Measurements from ENCODE around the gene GFI1B.

- TF ChIP-seq GABPA (IDR thresholded peaks at IDR 0.05 in 1 of 2, conservative IDR thresholded peaks at IDR 0.05 in 1 of 2) (no peak), CTCF (IDR thresholded peaks at IDR 0.05; ENCODE audit: low read depth, low read length, missing input control) (no peak), YY1 (IDR thresholded peaks at IDR 0.05) (peak; percentile 21), SP1 (IDR thresholded peaks at IDR 0.05) (no peak)
These were observed 52.6 kb downstream of the GFI1B start for GRCh38 chr9:133031130-133031422.
